ENCODE results near the gene MRPS21.

DNA sequence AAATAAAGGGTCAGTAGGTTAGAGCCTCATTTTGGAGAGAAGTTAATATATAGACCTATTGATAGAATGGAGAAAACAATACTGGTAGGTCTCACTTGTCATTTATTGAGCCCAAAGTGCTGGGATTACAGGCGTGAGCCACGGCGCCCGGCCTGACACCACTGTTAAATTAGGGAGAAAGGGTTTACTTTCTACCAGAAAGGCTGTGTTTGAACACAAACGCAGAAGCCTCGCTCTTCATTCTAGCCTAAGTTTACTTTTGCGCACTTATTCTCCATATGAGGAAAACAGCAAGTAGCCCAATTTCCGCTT, 27.0 kb downstream of the MRPS21 start:
- TF ChIP-seq, protein P1, sequence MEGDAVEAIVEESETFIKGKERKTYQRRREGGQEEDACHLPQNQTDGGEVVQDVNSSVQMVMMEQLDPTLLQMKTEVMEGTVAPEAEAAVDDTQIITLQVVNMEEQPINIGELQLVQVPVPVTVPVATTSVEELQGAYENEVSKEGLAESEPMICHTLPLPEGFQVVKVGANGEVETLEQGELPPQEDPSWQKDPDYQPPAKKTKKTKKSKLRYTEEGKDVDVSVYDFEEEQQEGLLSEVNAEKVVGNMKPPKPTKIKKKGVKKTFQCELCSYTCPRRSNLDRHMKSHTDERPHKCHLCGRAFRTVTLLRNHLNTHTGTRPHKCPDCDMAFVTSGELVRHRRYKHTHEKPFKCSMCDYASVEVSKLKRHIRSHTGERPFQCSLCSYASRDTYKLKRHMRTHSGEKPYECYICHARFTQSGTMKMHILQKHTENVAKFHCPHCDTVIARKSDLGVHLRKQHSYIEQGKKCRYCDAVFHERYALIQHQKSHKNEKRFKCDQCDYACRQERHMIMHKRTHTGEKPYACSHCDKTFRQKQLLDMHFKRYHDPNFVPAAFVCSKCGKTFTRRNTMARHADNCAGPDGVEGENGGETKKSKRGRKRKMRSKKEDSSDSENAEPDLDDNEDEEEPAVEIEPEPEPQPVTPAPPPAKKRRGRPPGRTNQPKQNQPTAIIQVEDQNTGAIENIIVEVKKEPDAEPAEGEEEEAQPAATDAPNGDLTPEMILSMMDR (IDR thresholded peaks at IDR 0.05; ENCODE audit: poor library complexity), result no peak
- TF ChIP-seq EZH2 (IDR thresholded peaks at IDR 0.05; ENCODE audit: borderline replicate concordance), result no peak
- TF ChIP-seq EZH2phosphoT487 (IDR thresholded peaks at IDR 0.05; ENCODE audit: low read depth, severe bottlenecking, unreplicated experiment), result no peak
